Panc1 (cell line): ENCODE measurements around the gene CLEC16A. TPM values are rescaled to one million over a fixed set of nuclear protein-coding genes. Genes with fewer than 3 reads are reported as not detected.

Experiments
- ATAC-seq: fragments of 200-7000 bp; cut with Tn5 transposase; 2 replicates; pipeline ENCODE4 v1.9.1; 2020; ENCODE audit warnings: mild to moderate bottlenecking, moderate library complexity
- BruUV-seq: library from RNA; stranded (reverse); fragments of 400-500 nt; replicated peaks from 2 replicates; lab custom pipeline; 2021; lab: Mats Ljungman, UMichigan
- CTCF ChIA-PET: fragments of 300-600 bp; sonication (Branson Sonifier 250); formaldehyde crosslinking; loops from one replicate; lab custom pipeline; 2022; ENCODE audit warnings: antibody characterized with exemption; lab: Charles Lee
- POLR2A ChIA-PET: fragments of 300-600 bp; sonication (Branson Sonifier 250); formaldehyde crosslinking; loops from one replicate; lab custom pipeline; 2022; ENCODE audit warnings: antibody characterized with exemption; lab: Charles Lee
- DNase-seq: peaks from one replicate; pipeline ENCODE4 v3.0.0-alpha.2; 2010; ENCODE audit warnings: low read depth, low spot score
- H3K27ac ChIP-seq: 2 replicates; pipeline ENCODE4 v1.5.1; 2011; ENCODE audit warnings: mild to moderate bottlenecking, low read length, inconsistent platforms
- H3K27me3 ChIP-seq: fragments of 200-500 bp; sonication (Bioruptor generic); 2 replicates; pipeline ENCODE4 v1.6.0; 2014; ENCODE audit warnings: low read length, inconsistent platforms; ENCODE audit not compliant: control insufficient read depth, insufficient read depth
- H3K36me3 ChIP-seq: fragments of 200-500 bp; sonication (Bioruptor generic); 2 replicates; pipeline ENCODE4 v1.5.1; 2014; ENCODE audit warnings: inconsistent platforms, mild to moderate bottlenecking, low read length, moderate library complexity; ENCODE audit not compliant: control insufficient read depth, insufficient read depth
- H3K4me1 ChIP-seq: 2 replicates; pipeline ENCODE4 v1.5.1; 2011; ENCODE audit warnings: inconsistent platforms, mild to moderate bottlenecking, low read length, moderate library complexity; ENCODE audit not compliant: control insufficient read depth, insufficient read depth
- H3K4me3 ChIP-seq, 2 experiments: 2 replicates each; pipeline ENCODE4 v1.5.1; 2011 to 2012; ENCODE audit warnings: low read depth in 2 of 2, low read length in 2 of 2, mild to moderate bottlenecking in 2 of 2, inconsistent platforms in 1 of 2, moderate library complexity in 1 of 2
- H3K9me3 ChIP-seq: fragments of 200-500 bp; sonication (Bioruptor generic); 2 replicates; pipeline ENCODE4 v1.5.1; 2014; ENCODE audit warnings: low read depth, mild to moderate bottlenecking, inconsistent platforms, low read length, moderate library complexity; ENCODE audit not compliant: control insufficient read depth, insufficient read depth
- CTCF ChIP-seq: fragments of 450-650 bp; IDR thresholded peaks from 2 replicates; pipeline ENCODE4 v1.5.1; 2017; ENCODE audit warnings: mild to moderate bottlenecking
- POLR2AphosphoS5 ChIP-seq: IDR thresholded peaks from 2 replicates; pipeline ENCODE4 v1.6.1; 2012; ENCODE audit warnings: mild to moderate bottlenecking, low read depth, low read length, moderate library complexity
- REST ChIP-seq, 2 experiments: IDR thresholded peaks; 2 replicates each; pipeline ENCODE4 v1.6.1; 2011 to 2012; ENCODE audit warnings: low read depth in 2 of 2, control low read depth in 1 of 2, low read length in 1 of 2, mild to moderate bottlenecking in 1 of 2, moderate library complexity in 1 of 2; ENCODE audit not compliant: insufficient read depth in 1 of 2
- SIN3A ChIP-seq: IDR thresholded peaks from 2 replicates; pipeline ENCODE4 v1.6.1; 2012; ENCODE audit warnings: low read depth, mild to moderate bottlenecking, low read length, moderate library complexity, borderline replicate concordance; ENCODE audit not compliant: insufficient read depth
- TCF7L2 ChIP-seq: IDR thresholded peaks from 2 replicates; pipeline ENCODE4 v1.6.1; 2011; ENCODE audit warnings: mild to moderate bottlenecking, low read depth, low read length, inconsistent platforms
- in situ Hi-C: cut with HindIII; loops from 2 replicates; pipeline ENCODE4 v1.10.0; 2016; ENCODE audit warnings: low sequenced_read_pairs, low pct_unique_long_range_greater_than_20kb
- intact Hi-C: fragments of 100-400 bp; cut with micrococcal nuclease; formaldehyde crosslinking; loops from one replicate; pipeline ENCODE4 v1.10.0; 2022; ENCODE audit not compliant: unreplicated experiment
- total RNA-seq: library from RNA; stranded (reverse); gene quantifications from one replicate; pipeline ENCODE4 v1.2.1, GENCODE V29; 2021; ENCODE audit not compliant: unreplicated experiment

The CLEC16A gene
- total RNA-seq, 1 experiment from 2014 or later: 21.0 TPM

GRCh38 chr16:11123666-11124065 is 179.3 kb downstream of the CLEC16A start:
- intact Hi-C loops (no loop called here), in situ Hi-C loops (no loop called here)
- no TSS peak for BruUV-seq
- DNase-seq (no peak), ATAC-seq (no peak)
- TF ChIP-seq SIN3A: no peak
- no peak for TF ChIP-seq CTCF
- no peak for TF ChIP-seq REST (IDR thresholded peaks at IDR 0.05; ENCODE audit: insufficient read depth in 1 of 2, low read depth in 2 of 2, low read length in 1 of 2)
- no peak for TF ChIP-seq TCF7L2
- TF ChIP-seq POLR2AphosphoS5: no peak
- H3K27ac ChIP-seq: no peak overlapping the region
- H3K27me3 ChIP-seq: no peaks in the 10 kb centered on the region
- no peaks in the 10 kb centered on the region for H3K9me3 ChIP-seq
- no peaks in the 10 kb centered on the region; the same call in 1 of the 2 replicates for H3K4me1 ChIP-seq
- H3K36me3 ChIP-seq: no peaks in the 10 kb centered on the region; the same call in 1 of the 2 replicates
- CTCF ChIA-PET: no interaction called here
- no peak overlapping the region for H3K4me3 ChIP-seq
- POLR2A ChIA-PET: no interaction called here

GRCh38 chr16:11125936-11126335 is 181.6 kb downstream of the CLEC16A start:
- no peaks in the 10 kb centered on the region for H3K9me3 ChIP-seq
- BruUV-seq: no TSS peak
- H3K27me3 ChIP-seq: no peaks in the 10 kb centered on the region
- H3K27ac ChIP-seq: no peak overlapping the region
- DNase-seq (no peak), ATAC-seq (no peak)
- no peak overlapping the region for H3K4me3 ChIP-seq
- no peaks in the 10 kb centered on the region; the same call in 1 of the 2 replicates for H3K36me3 ChIP-seq
- ChIA-PET POLR2A (no interaction called here), CTCF (no interaction called here)
- TF ChIP-seq CTCF (no peak), POLR2AphosphoS5 (no peak), REST (IDR thresholded peaks at IDR 0.05; ENCODE audit: insufficient read depth in 1 of 2, low read depth in 2 of 2, low read length in 1 of 2) (no peak), TCF7L2 (no peak), SIN3A (no peak)
- in situ Hi-C loops: no loop called here
- no peaks in the 10 kb centered on the region; the same call in 1 of the 2 replicates for H3K4me1 ChIP-seq
- intact Hi-C loops: no loop called here
